ENCODE data around the gene DCC.
"Not testable (repeated sequence)": the region's sequence is repeated elsewhere in the genome, so short reads cannot be mapped to it uniquely, and the experiment has no call there.

DCC gene

DNA sequence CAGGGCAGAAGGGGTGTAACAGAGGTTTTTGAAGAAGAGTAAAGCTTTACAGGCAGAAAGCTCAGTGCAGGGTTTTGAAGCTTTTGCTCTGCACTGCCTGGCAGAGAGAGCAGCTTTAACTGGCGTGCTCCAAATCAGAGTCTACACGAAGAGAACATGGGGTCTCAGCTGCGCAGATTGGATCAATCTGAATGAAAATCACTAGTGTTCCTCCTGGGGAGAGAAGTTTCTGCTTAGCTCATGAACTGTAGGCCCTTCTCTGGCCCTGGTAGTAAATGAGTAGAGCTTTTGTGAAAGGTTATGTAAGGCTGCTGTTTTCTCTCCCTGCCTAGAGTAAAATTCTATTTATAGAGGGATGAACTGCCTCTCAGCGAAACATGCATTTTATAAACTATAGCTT lies 13.6 kb downstream of the DCC start:
- DNase-seq = no peak

DNA sequence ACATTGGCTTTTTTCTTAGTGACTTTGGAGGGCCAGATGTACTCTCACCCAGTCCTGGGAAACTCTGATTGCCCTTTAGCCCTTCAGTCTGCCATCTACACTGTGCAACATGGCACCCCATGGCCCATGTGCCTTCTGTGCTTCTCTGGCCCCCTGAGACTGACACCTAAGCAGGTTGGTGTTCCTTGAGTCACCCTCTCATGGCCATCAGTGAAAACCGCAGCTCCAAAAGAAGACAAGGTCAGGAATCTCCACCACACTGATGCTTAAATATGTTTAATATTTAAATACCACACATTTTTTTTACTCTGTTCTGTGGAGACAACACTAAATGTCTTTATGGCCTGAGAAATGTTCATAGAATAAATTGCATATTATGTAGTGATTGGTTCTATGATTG lies 23.9 kb downstream of the DCC start:
- DNase-seq = no peak

GRCh38 chr18:52366851-52367250 lies 26.9 kb downstream of the DCC start:
- not testable (repeated sequence) for DNase-seq

- no peak for DNase-seq
Measured at GRCh38 chr18:52367953-52368742, 28.2 kb downstream of the DCC start.

DNA sequence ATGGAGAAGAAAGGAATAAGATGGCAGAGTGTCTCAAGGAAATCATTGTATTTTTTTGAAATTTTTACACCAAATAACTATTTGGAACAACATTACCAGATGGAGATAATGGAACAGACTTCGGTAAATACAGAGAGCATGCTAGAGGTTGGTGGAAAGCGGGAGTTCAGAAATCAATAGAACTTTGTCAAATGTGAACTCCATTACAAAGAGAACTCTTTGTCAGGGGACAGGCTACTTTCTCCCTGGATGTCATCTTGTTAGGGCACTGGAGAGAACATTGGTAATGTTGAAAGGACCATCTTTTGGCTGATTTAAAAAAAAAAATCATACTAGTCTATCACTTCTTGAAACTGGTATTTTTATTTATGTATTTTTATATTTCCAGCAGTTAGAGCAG lies 30.8 kb downstream of the DCC start:
- DNase-seq = no peak

DNA sequence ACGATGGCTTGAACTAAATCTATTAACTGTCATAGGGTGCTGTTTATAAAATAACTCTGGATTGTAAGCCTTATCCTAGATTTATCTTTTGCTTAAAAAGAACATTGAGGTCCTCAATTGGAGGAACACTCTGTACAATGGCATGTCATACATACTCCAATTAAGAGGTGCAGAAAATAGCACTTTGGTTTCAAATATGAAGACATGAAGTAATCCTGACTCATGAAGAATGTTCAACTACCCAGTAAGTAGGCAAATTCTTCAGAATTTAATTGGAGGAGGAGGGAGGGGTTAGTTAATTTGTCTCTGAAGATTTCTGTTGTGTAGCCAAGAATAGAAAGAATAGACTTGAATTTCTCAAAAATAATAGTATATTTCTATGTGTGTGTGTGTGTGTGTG lies 36.1 kb downstream of the DCC start:
- DNase-seq = no peak

- DNase-seq = no peak
Measured at GRCh38 chr18:52377094-52377493, 37.1 kb downstream of the DCC start.

DNA sequence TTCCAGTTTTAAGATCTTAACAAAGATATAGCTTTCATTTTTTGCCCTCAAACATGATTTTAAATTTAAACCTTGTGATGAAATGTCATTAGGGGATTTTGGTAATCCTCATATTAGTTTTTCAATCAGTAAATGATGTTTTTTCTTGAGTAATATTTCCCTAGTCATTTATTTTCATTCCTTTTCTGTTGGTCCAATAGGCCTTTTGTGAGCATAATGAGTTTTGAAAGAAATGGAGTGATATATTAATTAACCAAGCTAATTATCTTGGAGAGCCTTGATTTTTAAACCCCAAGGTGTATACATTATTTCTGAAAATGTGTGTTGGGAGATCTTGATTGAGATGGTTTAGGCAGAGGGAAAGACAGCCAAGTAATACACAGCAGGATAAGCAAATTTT lies 46.3 kb downstream of the DCC start:
- no peak for DNase-seq

- DNase-seq = no peak
Measured at GRCh38 chr18:52387175-52387574, 47.2 kb downstream of the DCC start.

DNA sequence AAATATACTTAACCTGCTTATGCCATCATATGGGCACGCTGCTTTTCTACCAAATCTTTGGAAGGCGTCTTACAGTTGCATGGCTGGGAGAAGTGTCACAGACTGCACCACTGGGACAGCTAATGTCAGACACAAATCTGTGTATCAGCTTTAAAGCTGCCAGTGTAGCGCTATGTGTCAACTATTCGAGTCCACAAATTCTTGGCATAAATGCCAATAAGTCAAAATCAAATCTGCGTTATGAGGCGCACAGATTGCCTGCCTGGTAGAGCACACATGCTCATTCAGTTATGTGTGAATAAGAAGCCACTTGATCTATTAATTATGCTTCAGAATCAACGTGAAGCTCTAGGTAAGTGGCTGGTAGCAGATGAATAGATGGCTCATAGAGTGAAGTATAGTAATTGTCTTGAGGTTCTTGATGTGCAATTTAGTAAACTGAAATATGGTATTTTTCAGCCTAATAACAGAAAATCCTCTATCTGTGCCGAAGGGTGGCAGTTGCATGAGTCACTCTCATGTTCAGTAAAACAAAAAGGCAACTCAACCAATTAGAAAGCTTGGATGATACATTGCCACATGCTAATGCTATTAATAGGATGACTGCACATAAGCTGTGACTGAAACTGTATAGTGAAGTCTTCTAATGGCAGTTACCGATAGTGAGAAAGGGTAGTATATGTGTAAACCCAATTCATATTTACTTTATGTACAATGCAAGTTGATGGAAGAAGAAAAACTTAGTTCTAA lies 52.0 kb downstream of the DCC start:
- no peak for DNase-seq

DNA sequence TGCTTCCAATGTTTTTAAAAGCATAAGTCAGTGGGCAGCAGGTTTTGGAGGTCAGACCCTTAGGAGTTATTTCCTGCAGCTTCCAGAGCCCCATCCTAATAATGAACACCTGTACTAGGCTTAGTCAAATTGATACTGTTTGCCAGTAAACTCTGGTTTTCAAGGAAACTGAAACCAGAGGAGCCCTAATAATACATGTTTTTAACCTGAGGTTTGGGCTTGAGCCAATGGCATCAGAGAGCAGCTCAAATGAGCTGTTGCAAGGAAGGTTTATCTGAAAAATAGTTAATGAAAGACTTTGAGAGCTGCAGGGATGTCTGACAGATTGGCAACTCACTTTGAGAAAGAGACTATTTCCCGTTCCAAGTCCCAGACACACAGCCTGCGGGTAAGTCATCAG lies 54.6 kb downstream of the DCC start:
- DNase-seq = no peak

DNA sequence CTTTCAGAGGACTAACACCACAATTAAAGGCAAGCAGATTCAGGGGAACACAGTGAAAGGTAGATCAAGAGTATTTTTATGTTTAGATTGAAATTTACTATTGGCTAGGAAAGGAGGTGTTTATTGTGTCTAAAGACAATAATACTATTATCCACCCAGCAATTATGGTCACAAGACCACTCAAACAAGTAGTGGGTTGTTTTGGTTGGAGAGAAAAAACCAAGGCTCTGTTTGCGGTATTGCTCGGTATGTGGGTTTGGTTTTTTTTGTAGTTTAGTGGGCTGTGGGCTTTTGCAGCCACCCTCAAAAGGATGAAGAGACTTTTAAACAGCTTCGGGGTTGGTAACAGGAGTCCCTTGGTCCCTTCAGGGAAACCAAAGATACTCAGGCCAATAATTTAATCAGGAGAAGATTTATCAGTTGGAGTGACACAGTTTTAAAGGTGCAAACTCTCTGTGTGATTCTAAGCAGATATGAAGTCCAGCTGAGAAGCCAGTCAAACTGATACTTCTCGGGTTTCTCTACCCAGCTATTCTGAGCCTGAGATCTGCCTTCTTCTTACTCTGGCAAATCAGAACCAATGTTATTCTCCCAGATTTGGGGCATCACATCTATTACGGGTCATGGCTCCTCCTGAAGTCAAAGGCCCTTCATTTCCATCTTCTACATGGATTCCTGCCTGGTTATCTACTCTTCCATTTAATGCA lies 55.3 kb downstream of the DCC start:
- no peak for DNase-seq

GRCh38 chr18:52401236-52401635 lies 61.2 kb downstream of the DCC start:
- no peak for DNase-seq

DNA sequence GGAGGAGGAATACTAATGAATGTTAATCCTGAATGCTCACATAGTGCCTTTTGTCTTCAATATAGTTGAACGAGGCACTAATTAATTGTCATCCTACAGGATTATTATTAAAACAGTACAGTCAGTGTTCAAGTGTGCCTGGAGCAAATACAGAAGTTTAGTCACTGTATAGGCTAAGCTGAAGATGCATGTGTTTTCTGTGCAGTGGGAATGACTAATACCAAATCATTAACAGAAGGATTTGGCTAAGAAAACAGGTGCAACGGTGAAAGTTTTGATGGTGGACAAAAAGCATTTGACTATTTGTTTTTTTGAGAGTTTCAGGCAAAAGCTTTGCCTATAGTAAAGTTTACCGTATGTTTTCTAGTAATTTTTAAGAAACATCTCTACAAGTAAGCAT lies 62.8 kb downstream of the DCC start:
- DNase-seq = no peak

GRCh38 chr18:52403291-52404021 lies 63.5 kb downstream of the DCC start:
- no peak for DNase-seq

GRCh38 chr18:52408800-52409302 lies 68.9 kb downstream of the DCC start:
- DNase-seq = no peak

- no peak for DNase-seq
Measured at GRCh38 chr18:52409727-52410126, 69.7 kb downstream of the DCC start.

GRCh38 chr18:52415131-52415530 lies 75.1 kb downstream of the DCC start:
- no peak for DNase-seq

GRCh38 chr18:52422985-52423601 lies 83.1 kb downstream of the DCC start:
- no peak for DNase-seq

DNA sequence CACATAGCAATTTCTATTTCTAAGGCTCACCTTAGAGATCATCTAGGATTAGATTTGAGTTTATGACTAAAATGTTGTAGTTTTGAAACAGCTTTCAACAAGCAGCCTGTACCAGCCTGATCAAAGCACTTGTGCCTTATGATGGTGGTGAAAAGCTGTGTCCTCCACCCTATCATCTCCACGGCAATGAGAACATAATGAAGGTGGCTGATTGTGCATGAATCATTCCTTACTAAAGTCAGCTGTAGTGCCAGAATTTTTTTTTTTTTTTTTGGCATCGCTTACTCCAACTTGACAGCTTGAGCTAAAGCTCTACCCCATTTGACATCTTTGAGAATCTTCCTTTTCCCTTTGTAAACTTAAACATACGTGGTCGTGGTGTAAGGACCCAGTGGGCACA lies 86.0 kb downstream of the DCC start:
- no peak for DNase-seq

GRCh38 chr18:52426462-52426861 lies 86.5 kb downstream of the DCC start:
- no peak for DNase-seq

DNA sequence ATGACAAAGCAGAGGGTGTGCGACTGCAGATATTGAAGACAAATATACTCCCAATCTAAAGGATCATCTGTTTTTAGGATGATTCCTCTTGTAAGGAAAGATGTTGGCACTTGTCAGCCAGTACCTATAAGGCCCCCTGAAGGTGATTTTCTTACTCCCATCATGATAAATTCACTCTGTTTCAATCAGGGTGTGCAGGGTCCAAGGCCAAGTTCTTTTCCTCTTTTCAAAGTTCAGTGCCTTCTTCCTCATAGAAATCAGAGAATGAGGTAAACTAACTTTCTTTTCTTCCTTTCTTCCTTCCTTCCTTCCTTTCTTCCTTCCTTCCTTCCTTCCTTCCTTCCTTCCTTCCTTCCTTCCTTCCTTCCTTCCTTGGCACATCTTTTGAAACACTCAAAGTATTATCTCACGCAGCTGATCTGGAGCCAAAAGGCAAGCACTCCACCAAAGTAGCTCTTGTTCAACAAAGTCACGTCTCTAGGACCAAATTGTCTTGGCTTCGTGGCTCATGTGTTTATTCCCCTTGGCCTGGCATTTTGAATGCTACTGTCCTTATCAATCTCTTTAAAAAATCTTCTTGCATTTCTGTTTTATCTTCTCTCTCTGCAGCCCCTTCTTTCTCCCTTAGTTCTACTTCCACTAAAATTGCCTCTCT lies 87.7 kb downstream of the DCC start:
- DNase-seq = no peak

All from cortex of kidney (tissue), 1 donor.